Mesenchymal stem cell (in vitro differentiated cells and primary cell): Measurements from ENCODE around the gene ABHD16B.

Experiments
- DNase-seq: peaks from one replicate; pipeline ENCODE4 v3.0.0-alpha.2; 2013
- H2AFZ ChIP-seq: one replicate; pipeline ENCODE4 v1.6.1; 2013; ENCODE audit warnings: low read depth, mild to moderate bottlenecking, control low read depth, inconsistent platforms, low read length, moderate library complexity
- H2AK5ac ChIP-seq: 2 replicates; pipeline ENCODE4 v1.6.1; 2013; ENCODE audit warnings: low read length, moderate library complexity, mild to moderate bottlenecking, inconsistent platforms; ENCODE audit not compliant: severe bottlenecking
- H2BK120ac ChIP-seq: one replicate; pipeline ENCODE4 v1.6.1; 2013; ENCODE audit warnings: low read depth, mild to moderate bottlenecking, inconsistent platforms, low read length, moderate library complexity
- H2BK12ac ChIP-seq, 2 experiments: one replicate each; pipeline ENCODE4 v1.6.1; 2013; ENCODE audit warnings: inconsistent platforms in 2 of 2, low read length in 2 of 2, mild to moderate bottlenecking in 2 of 2, moderate library complexity in 2 of 2, control low read depth in 1 of 2
- H2BK15ac ChIP-seq: one replicate; pipeline ENCODE4 v1.6.1; 2013; ENCODE audit warnings: mild to moderate bottlenecking, low read depth, inconsistent platforms; ENCODE audit not compliant: poor library complexity, severe bottlenecking
- H2BK5ac ChIP-seq: 2 replicates; pipeline ENCODE4 v1.6.1; 2013; ENCODE audit warnings: low read depth, mild to moderate bottlenecking, low read length, control low read depth, inconsistent platforms; ENCODE audit not compliant: poor library complexity, severe bottlenecking
- H3K14ac ChIP-seq, 2 experiments: one replicate each; pipeline ENCODE4 v1.6.1; 2013; ENCODE audit warnings: inconsistent platforms in 2 of 2, low read length in 2 of 2, control low read depth in 1 of 2, mild to moderate bottlenecking in 1 of 2, moderate library complexity in 1 of 2
- H3K18ac ChIP-seq, 2 experiments: one replicate each; pipeline ENCODE4 v1.6.1; 2013; ENCODE audit warnings: inconsistent platforms in 2 of 2, low read length in 2 of 2, control low read depth in 1 of 2, low read depth in 1 of 2, mild to moderate bottlenecking in 1 of 2
- H3K23ac ChIP-seq, 2 experiments: one replicate each; pipeline ENCODE4 v1.6.1; 2013; ENCODE audit warnings: inconsistent platforms in 2 of 2, low read length in 2 of 2, mild to moderate bottlenecking in 2 of 2, moderate library complexity in 2 of 2, control low read depth in 1 of 2
- H3K27ac ChIP-seq: 2 replicates; pipeline ENCODE4 v1.5.1; 2013; ENCODE audit warnings: mild to moderate bottlenecking, moderate library complexity, low read length, control low read depth, inconsistent platforms; ENCODE audit not compliant: poor library complexity, severe bottlenecking
- H3K27me3 ChIP-seq, 2 experiments: 2 replicates each; pipeline versions ENCODE4 v1.6.1 to v1.7.0; 2013; ENCODE audit warnings: low read length in 2 of 2, mild to moderate bottlenecking in 2 of 2, moderate library complexity in 2 of 2, control low read depth in 1 of 2, inconsistent platforms in 1 of 2; ENCODE audit not compliant: control insufficient read depth in 1 of 2, insufficient read depth in 1 of 2
- H3K36me3 ChIP-seq, 2 experiments: 2 replicates each; pipeline versions ENCODE4 v1.6.1 to v1.7.0; 2013; ENCODE audit warnings: low read length in 2 of 2, control low read depth in 1 of 2, inconsistent platforms in 1 of 2, low read depth in 1 of 2, mild to moderate bottlenecking in 1 of 2; ENCODE audit not compliant: insufficient read depth in 2 of 2, control insufficient read depth in 1 of 2
- H3K4ac ChIP-seq, 2 experiments: one replicate each; pipeline ENCODE4 v1.6.1; 2013; ENCODE audit warnings: inconsistent platforms in 2 of 2, low read length in 2 of 2, mild to moderate bottlenecking in 2 of 2, moderate library complexity in 2 of 2, control low read depth in 1 of 2, low read depth in 1 of 2
- H3K4me1 ChIP-seq: 2 replicates; pipeline ENCODE4 v1.6.1; 2013; ENCODE audit warnings: low read depth, low read length, control low read depth; ENCODE audit not compliant: control insufficient read depth, insufficient read depth
- H3K4me2 ChIP-seq: 2 replicates; pipeline ENCODE4 v1.6.1; 2013; ENCODE audit warnings: low read length, mild to moderate bottlenecking, inconsistent platforms; ENCODE audit not compliant: poor library complexity, severe bottlenecking
- H3K4me3 ChIP-seq, 2 experiments: 2 replicates each; pipeline versions ENCODE4 v1.5.1 to v1.7.0; 2013; ENCODE audit warnings: low read length in 2 of 2, mild to moderate bottlenecking in 2 of 2, control low read depth in 1 of 2, low read depth in 1 of 2; ENCODE audit not compliant: insufficient read depth in 1 of 2
- H3K79me1 ChIP-seq: replicated peaks from 2 replicates; pipeline ENCODE4 v1.6.1; 2013; ENCODE audit warnings: mild to moderate bottlenecking, control low read depth, low read length, inconsistent platforms; ENCODE audit not compliant: poor library complexity, severe bottlenecking
- H3K9ac ChIP-seq: 2 replicates; pipeline ENCODE4 v1.7.0; 2013; ENCODE audit warnings: mild to moderate bottlenecking, low read length, moderate library complexity
- H3K9me3 ChIP-seq: 2 replicates; pipeline ENCODE4 v1.7.0; 2013; ENCODE audit warnings: mild to moderate bottlenecking, low read length; ENCODE audit not compliant: control insufficient read depth
- H4K8ac ChIP-seq: one replicate; pipeline ENCODE4 v1.6.1; 2013; ENCODE audit warnings: inconsistent platforms, mild to moderate bottlenecking, low read length, moderate library complexity
- H4K91ac ChIP-seq: one replicate; pipeline ENCODE4 v1.6.1; 2013; ENCODE audit warnings: mild to moderate bottlenecking, low read length, inconsistent platforms
- WGBS: methylation state at CpG from one replicate; pipeline ENCODE4 v1.1.7; 2013; ENCODE audit warnings: mixed read lengths; 5-methylcytosine and 5-hydroxymethylcytosine counted together

Gene ABHD16B

DNA sequence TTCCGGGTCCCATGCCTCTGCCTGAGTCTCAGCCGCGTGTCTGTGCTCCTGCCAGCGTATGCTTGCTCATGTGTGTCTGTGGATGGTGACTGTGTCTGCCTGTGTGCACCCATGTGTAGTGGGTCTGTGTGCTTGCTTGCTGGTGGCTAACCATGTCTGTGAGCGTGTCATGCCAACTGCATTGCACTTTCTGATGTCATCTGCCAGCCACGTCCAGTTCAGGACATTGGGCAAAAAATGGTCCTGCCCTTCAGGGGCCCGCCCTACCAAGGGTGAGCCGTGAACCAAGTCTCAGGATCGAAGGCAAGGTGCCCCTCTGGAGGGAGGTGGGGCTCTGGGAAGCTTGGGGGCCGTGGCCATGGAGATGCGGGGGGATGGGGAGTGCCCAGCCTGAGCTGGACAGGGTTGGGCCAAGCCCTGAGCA, 20.9 kb upstream of the ABHD16B start:
- no peak overlapping the region for H3K27ac ChIP-seq
- no peak overlapping the region for H3K18ac ChIP-seq
- no peak overlapping the region for H2BK15ac ChIP-seq
- H3K4me2 ChIP-seq, result no peak overlapping the region
- no peaks in the 10 kb centered on the region for H3K9me3 ChIP-seq
- H3K27me3 ChIP-seq, result peaks cover 0 to 28% of the 10 kb centered on the region in 2 experiments
- no peak overlapping the region for H2AFZ ChIP-seq
- no peak for DNase-seq
- no peaks in the 10 kb centered on the region for H3K36me3 ChIP-seq
- H4K91ac ChIP-seq, result no peak overlapping the region
- H3K79me1 ChIP-seq, result no peaks in the 10 kb centered on the region
- peak overlapping the region in 1 of 2 experiments; percentile 0 for H2BK12ac ChIP-seq
- H3K14ac ChIP-seq, result no peak overlapping the region
- H3K4ac ChIP-seq, result no peak overlapping the region
- no peak overlapping the region for H3K9ac ChIP-seq
- H3K23ac ChIP-seq, result no peak overlapping the region
- H3K4me3 ChIP-seq, result no peak overlapping the region
- H2AK5ac ChIP-seq, result no peak overlapping the region
- WGBS, result 89% methylated on average over 11 of the region's 11 CpGs
- no peak overlapping the region for H2BK5ac ChIP-seq
- H3K4me1 ChIP-seq, result peaks cover 24% of the 10 kb centered on the region
- no peak overlapping the region for H2BK120ac ChIP-seq
- H4K8ac ChIP-seq, result no peak overlapping the region

GRCh38 chr20:63842258-63842657, 19.0 kb upstream of the ABHD16B start:
- no peak overlapping the region for H2BK120ac ChIP-seq
- peaks cover 0 to 40% of the 10 kb centered on the region in 2 experiments for H3K27me3 ChIP-seq
- no peak overlapping the region for H2BK15ac ChIP-seq
- H3K9me3 ChIP-seq, result no peaks in the 10 kb centered on the region
- H3K23ac ChIP-seq, result no peak overlapping the region
- no peak overlapping the region for H4K91ac ChIP-seq
- no peaks in the 10 kb centered on the region for H3K79me1 ChIP-seq
- WGBS, result 97% methylated on average over 9 of the region's 9 CpGs
- H3K4ac ChIP-seq, result no peak overlapping the region
- peak overlapping the region in 1 of 2 experiments; percentile 24 for H2BK12ac ChIP-seq
- H3K4me1 ChIP-seq, result peaks cover 23% of the 10 kb centered on the region
- no peak overlapping the region for H2AFZ ChIP-seq
- no peak overlapping the region for H3K9ac ChIP-seq
- no peak overlapping the region for H2AK5ac ChIP-seq
- H3K36me3 ChIP-seq, result no peaks in the 10 kb centered on the region
- H3K4me3 ChIP-seq, result peak overlapping the region in 1 of 2 experiments; percentile 7
- no peak overlapping the region for H3K14ac ChIP-seq
- H3K27ac ChIP-seq, result no peak overlapping the region
- DNase-seq, result no peak
- H4K8ac ChIP-seq, result no peak overlapping the region
- H3K18ac ChIP-seq, result no peak overlapping the region
- H3K4me2 ChIP-seq, result no peak overlapping the region
- no peak overlapping the region for H2BK5ac ChIP-seq

DNA sequence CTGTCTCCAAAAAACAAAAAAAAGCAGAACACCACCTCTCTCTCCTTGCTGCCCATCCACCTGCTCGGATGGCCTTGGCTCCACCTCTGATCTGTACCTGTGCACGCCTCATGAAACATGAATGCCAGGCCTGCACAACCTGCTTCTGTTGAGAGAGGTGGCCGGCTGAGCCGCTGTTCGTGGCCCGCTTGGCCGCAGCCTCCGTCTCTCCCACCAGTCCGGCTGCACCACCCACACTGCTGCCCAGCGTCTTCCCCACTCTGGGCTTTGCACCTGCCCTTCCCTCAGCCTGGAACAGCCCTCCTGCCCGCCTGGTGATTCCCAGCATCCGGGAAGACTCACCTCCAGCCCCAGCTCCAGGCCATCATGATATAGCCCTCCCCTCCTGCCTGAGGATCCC, 18.1 kb upstream of the ABHD16B start:
- no peak overlapping the region for H3K23ac ChIP-seq
- no peak for DNase-seq
- no peak overlapping the region for H2AK5ac ChIP-seq
- no peak overlapping the region for H3K9ac ChIP-seq
- H3K18ac ChIP-seq, result no peak overlapping the region
- H4K8ac ChIP-seq, result no peak overlapping the region
- no peak overlapping the region for H2BK5ac ChIP-seq
- no peak overlapping the region for H2BK15ac ChIP-seq
- H3K4me3 ChIP-seq, result no peak overlapping the region
- no peak overlapping the region for H3K4me2 ChIP-seq
- H2BK12ac ChIP-seq, result peak overlapping the region in 1 of 2 experiments; percentile 40
- no peaks in the 10 kb centered on the region for H3K9me3 ChIP-seq
- H2AFZ ChIP-seq, result no peak overlapping the region
- WGBS, result 91% methylated on average over 12 of the region's 12 CpGs
- H3K14ac ChIP-seq, result no peak overlapping the region
- no peaks in the 10 kb centered on the region for H3K79me1 ChIP-seq
- H3K27ac ChIP-seq, result no peak overlapping the region
- H3K4me1 ChIP-seq, result peaks cover 33% of the 10 kb centered on the region
- peaks cover 0 to 45% of the 10 kb centered on the region in 2 experiments for H3K27me3 ChIP-seq
- no peaks in the 10 kb centered on the region for H3K36me3 ChIP-seq
- H2BK120ac ChIP-seq, result no peak overlapping the region
- H3K4ac ChIP-seq, result no peak overlapping the region
- H4K91ac ChIP-seq, result peak overlapping the region; percentile 4

GRCh38 chr20:63843778-63844177, 17.5 kb upstream of the ABHD16B start:
- Histone ChIP-seq H3K4ac (no peak overlapping the region), H3K4me3 (no peak overlapping the region), H3K9me3 (no peaks in the 10 kb centered on the region), H2BK15ac (no peak overlapping the region), H2BK12ac (peak overlapping the region in 1 of 2 experiments; percentile 1), H4K91ac (peak overlapping the region; percentile 67), H2BK5ac (no peak overlapping the region), H3K4me2 (no peak overlapping the region), H2AK5ac (peak overlapping the region; percentile 35), H3K27me3 (peaks cover 0 to 46% of the 10 kb centered on the region in 2 experiments), H3K79me1 (no peaks in the 10 kb centered on the region), H3K27ac (no peak overlapping the region), H3K14ac (peak overlapping the region in 1 of 2 experiments; percentile 31), H3K18ac (no peak overlapping the region), H3K36me3 (no peaks in the 10 kb centered on the region), H3K23ac (no peak overlapping the region), H4K8ac (peak overlapping the region; percentile 19), H2BK120ac (no peak overlapping the region), H2AFZ (no peak overlapping the region), H3K9ac (no peak overlapping the region), H3K4me1 (peaks cover 35% of the 10 kb centered on the region)
- no peak for DNase-seq
- 78% methylated on average over 16 of the region's 16 CpGs for WGBS
